Umbilical cord (tissue), 2 donors: ENCODE data around the gene DAZAP1. TPM values are rescaled to one million over a fixed set of nuclear protein-coding genes. Genes with fewer than 3 reads are reported as not detected.

Experiments
- DNase-seq: peaks from one replicate; pipeline ENCODE4 v3.0.0-alpha.2; 2015; ENCODE audit warnings: low spot score
- total RNA-seq: library from RNA; depleted of rRNA; stranded (reverse); fragments of >200 nt; gene quantifications from one replicate; pipeline ENCODE4 v1.2.3, GENCODE V29; 2014; ENCODE audit warnings: low replicate concordance; ENCODE audit not compliant: insufficient read depth

Gene DAZAP1
- total RNA-seq, 1 donor from 2014 or later, result 30.8 TPM

DNA sequence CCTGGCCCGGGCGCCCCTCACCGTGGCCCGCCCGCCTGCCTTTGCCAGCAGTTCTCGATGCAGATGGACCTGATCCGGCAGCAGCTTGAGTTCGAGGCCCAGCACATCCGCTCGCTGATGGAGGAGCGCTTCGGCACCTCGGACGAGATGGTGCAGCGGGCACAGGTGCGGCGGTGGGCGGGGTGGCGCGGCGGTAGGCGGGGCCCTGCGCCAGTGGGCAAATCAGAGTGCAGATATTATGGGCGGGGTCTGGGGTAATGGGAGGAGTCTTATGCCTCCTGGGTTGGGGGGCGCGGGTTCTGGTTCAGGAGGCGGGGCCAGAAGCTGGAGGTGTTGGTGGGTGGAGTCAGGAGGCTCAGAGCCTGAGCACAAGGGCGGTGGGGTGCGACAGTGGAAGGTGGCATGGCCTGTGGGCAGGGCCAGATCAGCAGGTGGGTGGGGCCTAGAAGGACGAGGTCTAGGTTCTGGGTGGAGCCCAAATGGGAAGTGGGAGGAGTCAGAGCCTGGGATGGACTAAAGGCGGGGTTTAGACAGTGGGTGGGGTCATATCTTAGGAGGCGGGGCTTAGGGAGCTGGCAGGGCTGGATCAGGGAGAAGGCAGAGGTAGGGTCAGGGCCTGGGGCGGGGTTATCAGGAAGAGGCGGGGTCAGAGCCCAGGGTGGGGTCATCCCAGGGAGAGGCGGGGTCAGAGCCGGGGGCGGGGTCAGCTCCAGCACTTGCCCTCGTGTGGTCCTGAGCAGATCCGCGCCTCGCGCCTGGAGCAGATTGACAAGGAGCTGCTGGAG, 48.1 kb downstream of the DAZAP1 start:
- DNase-seq, result no peak

DNA sequence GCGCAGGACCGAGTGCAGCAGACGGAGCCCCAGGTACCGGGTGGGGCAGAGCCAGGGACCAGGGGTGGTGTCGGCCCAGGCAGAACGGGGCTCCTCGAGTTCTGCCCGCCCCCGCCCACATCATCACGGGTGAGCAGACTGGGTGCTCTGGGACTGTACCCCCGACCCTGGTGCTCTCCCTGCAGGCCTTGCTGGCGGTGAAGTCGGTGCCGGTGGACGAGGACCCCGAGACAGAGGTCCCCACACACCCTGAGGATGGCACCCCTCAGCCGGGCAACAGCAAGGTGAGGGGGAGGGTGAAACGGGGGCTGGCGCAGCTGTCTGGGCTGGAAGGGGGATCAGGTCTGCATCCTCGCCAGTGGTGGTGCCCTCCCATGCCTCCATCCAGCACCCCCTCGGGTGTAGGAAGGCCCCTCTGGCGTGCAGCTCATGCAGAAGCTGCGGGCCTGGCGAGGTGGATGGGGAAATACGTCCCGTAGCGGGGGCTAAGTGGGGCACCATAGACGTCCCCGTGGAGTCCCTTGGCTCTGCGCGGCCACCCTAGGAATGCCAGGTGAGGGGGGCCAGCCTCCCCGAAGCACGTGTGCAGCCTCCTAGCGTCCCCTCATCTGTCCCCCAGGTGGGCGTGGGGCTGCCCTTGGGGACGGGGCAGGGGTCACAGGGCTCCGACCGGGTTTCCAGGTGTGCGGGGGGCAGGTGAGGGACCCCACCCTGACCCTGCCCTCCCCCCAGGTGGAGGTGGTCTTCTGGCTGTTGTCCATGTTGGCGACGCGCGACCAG, 48.9 kb downstream of the DAZAP1 start:
- no peak for DNase-seq

DNA sequence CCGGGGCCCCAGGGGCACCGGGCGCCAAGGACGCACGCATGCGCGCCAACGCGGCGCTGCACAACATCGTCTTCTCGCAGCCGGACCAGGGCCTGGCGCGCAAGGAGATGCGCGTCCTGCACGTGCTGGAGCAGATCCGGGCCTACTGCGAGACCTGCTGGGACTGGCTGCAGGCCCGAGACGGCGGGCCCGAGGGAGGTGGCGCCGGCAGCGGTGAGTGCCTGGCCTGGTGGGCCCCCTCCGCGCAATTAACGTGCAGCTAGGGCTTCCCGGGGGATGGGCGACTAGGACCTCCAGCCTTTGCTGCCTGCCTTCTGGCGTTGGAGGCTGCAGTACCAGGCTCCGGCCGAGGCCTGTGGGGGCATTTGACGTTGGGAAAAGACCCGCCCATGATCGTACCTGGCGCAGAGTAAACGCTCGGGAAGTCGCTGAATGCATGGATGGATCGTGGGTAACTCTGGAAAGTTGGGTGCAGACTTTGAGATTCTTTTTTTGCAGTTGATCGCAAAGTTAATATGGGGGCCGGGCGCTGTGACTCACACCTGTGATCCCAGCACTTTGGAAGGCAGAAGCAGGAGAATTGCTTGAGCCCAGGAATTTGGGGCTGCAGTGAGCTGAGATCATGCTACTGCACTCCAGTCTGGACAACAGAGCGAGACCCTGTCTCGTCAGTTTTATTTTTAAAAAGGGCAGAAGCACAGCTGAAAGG, 49.8 kb downstream of the DAZAP1 start:
- no peak for DNase-seq

DNA sequence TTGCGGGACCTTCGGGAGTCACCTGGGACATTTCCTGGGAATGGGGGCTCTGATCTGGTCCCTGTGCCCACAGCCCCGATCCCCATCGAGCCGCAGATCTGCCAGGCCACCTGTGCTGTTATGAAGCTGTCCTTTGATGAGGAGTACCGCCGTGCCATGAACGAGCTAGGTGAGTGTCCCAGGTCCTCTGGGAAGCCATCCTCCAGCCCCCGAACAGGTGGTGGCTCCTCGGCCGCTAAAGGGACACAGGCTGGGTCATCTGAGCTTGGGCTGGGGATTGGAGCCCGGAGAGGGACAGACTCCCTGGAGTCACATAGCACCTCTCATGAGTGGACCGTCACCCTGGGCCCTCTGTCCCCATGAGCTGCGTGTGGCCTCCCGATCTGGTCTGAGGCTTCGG, 50.5 kb downstream of the DAZAP1 start:
- DNase-seq, result no peak

DNA sequence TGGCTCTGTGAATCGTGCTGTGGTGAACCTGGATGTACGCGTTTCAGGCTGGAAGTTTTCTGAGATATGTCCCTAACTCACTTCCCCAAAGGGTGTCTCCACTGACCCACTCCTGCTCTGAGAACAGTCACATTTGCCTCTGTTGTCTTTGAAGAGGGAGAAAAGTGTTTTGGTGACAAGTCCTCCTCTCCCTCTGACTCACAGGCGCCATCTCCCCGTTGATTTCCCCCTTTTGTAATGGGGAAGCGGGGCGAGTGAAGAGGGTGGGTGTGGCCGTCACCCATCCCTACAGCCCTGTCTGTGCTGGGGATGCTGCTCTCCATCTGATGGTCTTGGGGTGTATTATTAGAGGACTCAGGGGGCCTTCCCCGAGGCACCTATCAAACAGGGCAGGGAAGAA, 52.1 kb downstream of the DAZAP1 start:
- DNase-seq, result no peak

DNA sequence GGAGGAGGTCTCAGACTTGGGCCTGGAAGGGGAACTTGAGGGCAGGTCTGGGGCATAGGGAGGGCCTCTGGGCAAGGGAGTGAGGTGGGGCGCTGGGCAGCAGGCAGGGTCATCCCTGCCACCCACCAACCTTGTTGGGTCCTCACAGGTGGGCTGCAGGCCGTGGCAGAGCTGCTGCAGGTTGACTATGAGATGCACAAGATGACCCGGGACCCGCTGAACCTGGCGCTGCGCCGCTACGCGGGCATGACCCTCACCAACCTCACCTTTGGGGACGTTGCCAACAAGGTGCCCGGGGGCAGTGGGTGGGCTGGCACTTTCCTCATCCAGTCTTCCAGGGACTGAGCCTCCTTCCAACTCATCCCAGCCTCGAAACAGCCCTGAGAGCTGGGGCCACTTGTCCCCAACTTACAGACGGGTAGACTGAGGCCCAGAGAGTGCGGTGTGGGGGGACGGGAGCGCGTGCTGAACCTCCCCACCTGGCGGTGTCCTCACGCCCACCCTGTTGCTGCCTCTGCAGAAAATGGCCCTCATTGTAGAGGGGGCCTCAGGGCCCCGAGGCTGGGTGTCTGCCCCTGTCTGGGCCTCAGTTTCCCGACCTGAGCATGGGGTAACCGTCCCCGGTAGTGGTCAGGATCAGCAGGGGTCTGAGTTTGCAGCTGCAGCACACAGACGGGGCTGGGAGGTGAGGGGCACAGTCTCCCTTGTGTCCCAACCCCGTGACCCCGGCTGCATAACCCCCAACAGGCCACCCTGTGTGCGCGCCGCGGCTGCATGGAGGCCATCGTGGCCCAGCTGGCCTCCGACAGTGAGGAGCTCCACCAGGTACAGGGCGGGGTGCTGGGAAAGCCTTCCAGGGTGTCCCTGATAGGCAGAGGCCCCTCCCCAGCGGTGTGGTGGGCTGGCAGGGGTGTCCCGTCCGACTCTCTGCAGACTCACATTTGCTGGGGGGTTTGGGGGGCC, 52.9 kb downstream of the DAZAP1 start:
- no peak for DNase-seq

DNA sequence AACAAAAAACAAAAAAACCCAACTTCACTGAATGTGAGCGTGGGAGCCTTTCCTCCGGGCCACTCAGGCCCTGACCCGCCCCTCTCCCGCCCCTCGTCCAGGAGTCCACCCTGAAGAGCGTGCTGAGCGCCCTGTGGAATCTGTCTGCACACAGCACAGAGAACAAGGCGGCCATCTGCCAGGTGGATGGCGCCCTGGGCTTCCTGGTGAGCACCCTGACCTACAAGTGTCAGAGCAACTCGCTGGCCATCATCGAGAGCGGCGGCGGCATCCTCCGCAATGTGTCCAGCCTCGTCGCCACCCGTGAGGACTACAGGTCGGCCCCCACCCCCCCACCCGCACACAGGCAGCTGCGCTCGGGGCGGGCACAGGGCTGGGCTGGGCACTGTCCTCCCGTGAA, 54.5 kb downstream of the DAZAP1 start:
- DNase-seq, result no peak

DNA sequence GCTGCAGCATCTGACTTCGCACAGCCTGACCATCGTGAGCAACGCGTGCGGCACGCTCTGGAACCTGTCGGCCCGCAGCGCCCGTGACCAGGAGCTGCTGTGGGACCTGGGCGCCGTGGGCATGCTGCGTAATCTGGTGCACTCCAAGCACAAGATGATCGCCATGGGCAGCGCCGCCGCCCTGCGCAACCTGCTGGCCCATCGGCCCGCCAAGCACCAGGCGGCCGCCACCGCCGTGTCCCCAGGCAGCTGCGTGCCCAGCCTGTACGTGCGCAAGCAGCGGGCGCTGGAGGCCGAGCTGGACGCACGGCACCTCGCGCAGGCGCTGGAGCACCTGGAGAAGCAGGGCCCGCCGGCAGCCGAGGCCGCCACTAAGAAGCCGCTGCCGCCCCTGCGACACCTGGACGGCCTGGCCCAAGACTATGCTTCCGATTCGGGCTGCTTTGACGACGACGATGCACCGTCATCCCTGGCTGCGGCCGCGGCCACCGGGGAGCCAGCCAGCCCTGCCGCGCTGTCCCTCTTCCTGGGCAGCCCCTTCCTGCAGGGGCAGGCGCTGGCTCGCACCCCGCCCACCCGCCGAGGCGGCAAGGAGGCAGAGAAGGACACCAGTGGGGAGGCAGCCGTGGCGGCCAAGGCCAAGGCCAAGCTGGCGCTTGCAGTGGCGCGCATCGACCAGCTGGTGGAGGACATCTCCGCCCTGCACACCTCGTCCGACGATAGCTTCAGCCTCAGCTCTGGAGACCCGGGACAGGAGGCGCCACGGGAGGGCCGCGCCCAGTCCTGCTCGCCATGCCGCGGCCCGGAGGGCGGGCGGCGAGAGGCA, 58.0 kb downstream of the DAZAP1 start:
- DNase-seq, result no peak

DNA sequence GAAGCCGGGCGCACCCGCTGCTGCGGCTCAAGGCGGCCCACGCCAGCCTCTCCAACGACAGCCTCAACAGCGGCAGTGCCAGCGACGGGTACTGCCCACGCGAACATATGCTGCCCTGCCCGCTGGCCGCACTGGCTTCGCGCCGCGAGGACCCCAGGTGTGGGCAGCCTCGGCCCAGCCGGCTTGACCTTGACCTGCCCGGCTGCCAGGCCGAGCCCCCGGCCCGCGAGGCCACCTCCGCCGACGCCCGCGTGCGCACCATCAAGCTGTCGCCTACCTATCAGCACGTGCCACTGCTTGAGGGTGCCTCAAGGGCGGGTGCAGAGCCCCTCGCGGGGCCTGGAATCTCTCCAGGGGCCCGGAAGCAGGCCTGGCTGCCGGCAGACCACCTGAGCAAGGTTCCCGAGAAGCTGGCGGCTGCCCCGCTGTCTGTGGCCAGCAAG, 58.7 kb downstream of the DAZAP1 start:
- no peak for DNase-seq

DNA sequence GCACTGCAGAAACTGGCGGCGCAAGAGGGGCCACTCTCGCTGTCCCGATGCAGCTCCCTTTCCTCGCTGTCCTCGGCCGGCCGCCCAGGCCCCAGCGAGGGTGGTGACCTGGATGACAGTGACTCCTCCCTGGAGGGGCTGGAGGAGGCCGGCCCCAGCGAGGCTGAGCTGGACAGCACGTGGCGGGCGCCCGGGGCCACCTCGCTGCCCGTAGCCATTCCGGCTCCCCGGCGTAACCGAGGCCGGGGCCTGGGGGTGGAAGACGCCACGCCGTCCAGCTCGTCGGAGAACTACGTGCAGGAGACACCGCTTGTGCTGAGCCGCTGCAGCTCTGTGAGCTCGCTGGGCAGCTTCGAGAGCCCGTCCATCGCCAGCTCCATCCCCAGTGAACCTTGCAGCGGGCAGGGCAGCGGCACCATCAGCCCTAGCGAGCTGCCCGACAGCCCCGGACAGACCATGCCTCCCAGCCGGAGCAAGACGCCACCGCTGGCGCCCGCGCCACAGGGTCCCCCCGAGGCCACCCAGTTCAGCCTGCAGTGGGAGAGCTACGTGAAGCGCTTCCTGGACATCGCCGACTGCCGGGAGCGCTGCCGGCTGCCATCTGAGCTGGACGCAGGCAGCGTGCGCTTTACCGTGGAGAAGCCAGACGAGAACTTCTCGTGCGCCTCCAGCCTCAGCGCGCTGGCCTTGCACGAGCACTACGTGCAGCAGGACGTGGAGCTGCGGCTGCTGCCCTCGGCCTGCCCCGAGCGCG, 59.3 kb downstream of the DAZAP1 start:
- DNase-seq, result no peak

DNA sequence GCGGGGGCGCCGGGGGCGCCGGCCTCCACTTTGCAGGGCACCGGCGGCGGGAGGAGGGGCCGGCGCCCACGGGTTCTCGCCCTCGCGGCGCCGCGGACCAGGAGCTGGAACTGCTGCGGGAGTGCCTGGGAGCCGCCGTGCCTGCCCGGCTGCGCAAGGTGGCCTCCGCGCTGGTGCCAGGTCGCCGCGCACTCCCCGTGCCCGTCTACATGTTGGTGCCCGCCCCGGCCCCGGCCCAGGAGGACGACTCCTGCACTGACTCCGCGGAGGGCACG, 59.8 kb downstream of the DAZAP1 start:
- DNase-seq, result no peak

DNA sequence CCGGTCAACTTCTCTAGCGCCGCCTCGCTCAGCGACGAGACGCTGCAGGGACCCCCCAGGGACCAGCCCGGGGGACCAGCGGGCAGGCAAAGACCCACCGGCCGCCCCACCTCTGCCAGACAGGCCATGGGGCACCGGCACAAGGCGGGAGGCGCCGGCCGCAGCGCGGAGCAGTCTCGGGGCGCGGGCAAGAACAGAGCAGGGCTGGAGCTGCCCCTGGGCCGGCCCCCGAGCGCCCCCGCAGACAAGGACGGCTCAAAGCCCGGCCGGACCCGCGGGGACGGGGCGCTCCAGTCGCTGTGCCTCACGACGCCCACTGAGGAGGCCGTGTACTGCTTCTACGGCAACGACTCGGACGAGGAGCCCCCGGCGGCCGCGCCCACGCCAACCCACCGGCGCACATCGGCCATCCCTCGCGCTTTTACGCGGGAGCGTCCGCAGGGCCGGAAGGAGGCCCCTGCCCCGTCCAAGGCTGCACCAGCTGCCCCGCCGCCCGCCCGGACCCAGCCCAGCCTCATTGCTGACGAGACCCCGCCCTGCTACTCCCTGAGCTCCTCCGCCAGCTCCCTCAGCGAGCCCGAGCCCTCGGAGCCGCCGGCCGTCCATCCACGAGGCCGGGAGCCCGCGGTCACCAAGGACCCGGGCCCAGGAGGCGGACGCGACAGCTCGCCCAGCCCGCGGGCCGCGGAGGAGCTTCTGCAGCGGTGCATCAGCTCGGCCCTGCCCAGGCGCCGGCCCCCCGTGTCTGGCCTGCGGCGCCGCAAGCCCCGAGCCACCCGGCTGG, 60.3 kb downstream of the DAZAP1 start:
- DNase-seq, result no peak

DNA sequence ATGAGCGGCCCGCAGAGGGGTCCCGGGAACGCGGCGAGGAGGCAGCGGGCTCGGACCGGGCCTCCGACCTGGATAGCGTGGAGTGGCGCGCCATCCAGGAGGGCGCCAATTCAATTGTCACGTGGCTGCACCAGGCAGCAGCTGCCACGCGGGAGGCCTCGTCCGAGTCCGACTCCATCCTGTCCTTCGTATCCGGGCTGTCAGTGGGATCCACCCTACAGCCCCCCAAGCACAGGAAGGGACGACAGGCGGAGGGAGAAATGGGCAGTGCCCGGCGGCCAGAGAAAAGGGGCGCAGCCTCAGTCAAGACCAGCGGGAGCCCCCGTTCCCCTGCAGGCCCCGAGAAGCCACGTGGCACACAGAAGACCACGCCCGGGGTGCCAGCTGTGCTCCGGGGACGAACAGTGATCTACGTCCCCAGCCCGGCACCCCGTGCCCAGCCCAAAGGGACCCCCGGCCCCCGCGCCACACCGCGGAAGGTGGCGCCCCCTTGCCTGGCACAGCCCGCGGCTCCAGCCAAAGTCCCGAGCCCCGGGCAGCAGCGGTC, 61.0 kb downstream of the DAZAP1 start:
- DNase-seq, result no peak

DNA sequence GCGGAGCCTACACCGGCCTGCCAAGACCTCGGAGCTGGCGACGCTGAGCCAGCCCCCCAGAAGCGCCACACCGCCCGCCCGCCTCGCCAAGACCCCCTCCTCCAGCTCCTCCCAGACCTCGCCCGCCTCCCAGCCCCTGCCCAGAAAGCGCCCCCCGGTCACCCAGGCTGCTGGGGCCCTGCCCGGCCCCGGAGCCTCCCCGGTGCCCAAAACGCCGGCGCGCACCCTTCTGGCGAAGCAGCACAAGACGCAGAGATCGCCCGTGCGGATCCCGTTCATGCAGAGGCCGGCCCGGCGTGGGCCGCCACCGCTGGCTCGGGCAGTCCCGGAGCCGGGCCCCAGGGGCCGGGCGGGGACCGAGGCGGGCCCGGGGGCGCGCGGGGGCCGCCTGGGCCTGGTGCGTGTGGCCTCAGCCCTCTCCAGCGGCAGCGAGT, 61.5 kb downstream of the DAZAP1 start:
- no peak for DNase-seq

DNA sequence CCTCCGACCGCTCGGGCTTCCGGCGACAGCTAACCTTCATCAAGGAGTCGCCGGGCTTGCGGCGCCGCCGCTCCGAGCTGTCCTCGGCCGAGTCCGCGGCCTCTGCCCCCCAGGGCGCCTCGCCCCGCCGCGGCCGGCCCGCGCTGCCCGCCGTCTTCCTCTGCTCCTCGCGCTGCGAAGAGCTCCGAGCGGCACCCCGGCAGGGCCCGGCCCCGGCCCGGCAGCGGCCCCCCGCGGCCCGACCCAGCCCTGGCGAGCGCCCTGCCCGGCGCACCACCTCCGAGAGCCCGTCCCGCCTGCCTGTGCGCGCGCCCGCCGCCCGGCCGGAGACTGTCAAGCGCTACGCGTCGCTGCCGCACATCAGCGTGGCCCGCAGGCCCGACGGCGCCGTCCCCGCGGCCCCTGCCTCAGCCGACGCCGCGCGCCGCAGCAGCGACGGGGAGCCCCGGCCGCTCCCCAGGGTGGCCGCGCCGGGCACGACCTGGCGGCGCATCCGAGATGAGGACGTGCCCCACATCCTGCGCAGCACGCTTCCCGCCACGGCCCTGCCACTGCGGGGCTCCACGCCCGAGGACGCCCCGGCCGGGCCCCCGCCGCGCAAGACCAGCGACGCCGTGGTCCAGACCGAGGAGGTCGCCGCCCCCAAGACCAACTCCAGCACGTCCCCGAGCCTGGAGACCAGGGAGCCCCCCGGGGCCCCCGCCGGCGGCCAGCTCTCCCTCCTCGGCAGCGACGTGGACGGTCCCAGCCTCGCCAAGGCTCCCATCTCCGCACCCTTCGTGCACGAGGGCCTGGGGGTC, 62.1 kb downstream of the DAZAP1 start:
- DNase-seq, result no peak

DNA sequence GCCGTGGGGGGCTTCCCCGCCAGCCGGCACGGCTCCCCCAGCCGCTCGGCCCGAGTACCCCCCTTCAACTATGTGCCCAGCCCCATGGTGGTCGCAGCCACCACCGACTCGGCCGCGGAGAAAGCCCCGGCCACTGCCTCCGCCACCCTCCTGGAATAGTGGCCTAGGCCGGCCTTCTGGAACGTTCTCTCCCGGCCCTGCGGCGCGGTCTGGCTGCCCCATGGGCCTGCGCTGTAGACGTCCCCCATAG, 62.6 kb downstream of the DAZAP1 start:
- DNase-seq, result no peak

DNA sequence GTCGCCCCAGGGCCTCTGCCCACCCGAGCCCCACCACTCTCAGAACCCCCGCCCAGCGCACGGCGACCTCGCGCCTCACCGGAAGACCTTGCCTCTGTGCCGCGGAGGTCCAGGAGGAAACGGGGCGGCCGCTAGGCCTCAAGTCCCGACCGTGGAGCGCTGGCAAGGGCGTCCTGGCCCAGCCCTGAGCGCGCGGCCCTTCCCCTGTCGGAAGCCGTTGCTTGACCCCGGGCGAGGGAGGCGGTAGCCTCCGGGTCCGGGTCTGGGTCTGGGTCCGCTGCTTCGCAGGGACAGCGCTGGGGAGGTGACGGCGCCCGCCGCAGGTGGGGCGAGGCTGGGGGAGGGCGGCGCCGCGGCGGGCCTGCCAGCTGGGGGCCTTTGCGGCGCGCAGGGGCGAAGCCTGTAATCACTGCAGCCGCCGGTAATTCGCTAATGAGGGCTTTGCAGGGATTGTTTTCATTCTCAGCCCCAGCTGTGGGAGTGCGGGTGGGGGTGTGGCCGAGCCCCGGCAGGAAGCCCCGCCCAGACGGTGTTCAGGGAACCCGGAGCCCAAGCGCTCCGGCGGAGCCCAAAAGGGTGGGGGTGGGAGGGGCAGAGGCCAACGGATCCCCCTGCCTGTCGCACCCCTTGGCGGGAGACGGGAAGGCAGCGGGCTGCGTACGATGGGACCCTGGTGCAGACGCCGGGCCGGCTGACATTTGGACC, 63.1 kb downstream of the DAZAP1 start:
- no peak for DNase-seq
